ENCODE measurements around the gene LIF. TPM values are rescaled to one million over a fixed set of nuclear protein-coding genes. Genes with fewer than 3 reads are reported as not detected.

LIF gene
- total RNA-seq, 1 donor: 4.2 TPM

GRCh38 chr22:30192427-30192826 is 54.1 kb downstream of the LIF start:
- no peak overlapping the region for H3K4me3 ChIP-seq (ENCODE audit: low read length)
- H3K9me3 ChIP-seq (ENCODE audit: low read depth, low read length): no peaks in the 10 kb centered on the region
- H3K4me1 ChIP-seq (ENCODE audit: insufficient read depth, low read length): peaks cover 51% of the 10 kb centered on the region
- H3K27me3 ChIP-seq (ENCODE audit: insufficient read depth, low read length): no peaks in the 10 kb centered on the region

- H3K4me1 ChIP-seq (ENCODE audit: insufficient read depth, low read length): peaks cover 38% of the 10 kb centered on the region
Observed at GRCh38 chr22:30191040-30191701, 55.4 kb downstream of the LIF start.

GRCh38 chr22:30190574-30190973 is 56.0 kb downstream of the LIF start:
- Histone ChIP-seq H3K4me1 (ENCODE audit: insufficient read depth, low read length) (peaks cover 32% of the 10 kb centered on the region), H3K9me3 (ENCODE audit: low read depth, low read length) (no peaks in the 10 kb centered on the region), H3K27me3 (ENCODE audit: insufficient read depth, low read length) (no peaks in the 10 kb centered on the region), H3K4me3 (ENCODE audit: low read length) (no peak overlapping the region)

More at GRCh38 chr22:30191040-30191701, 55.4 kb downstream of the LIF start:
- Histone ChIP-seq H3K4me3 (ENCODE audit: low read length) (no peak overlapping the region), H3K9me3 (ENCODE audit: low read depth, low read length) (no peaks in the 10 kb centered on the region), H3K27me3 (ENCODE audit: insufficient read depth, low read length) (no peaks in the 10 kb centered on the region)

Other genes starting within 250 kb of the LIF start
- not detected for gene HORMAD2, start 166.3 kb downstream of the LIF start, total RNA-seq
- gene OSM, start 20.1 kb upstream of the LIF start, total RNA-seq: 240 TPM
- 4.6 TPM for gene CASTOR1, start 42.7 kb upstream of the LIF start, total RNA-seq
- 36.0 TPM for gene TBC1D10A, start 80.2 kb upstream of the LIF start, total RNA-seq
- gene SF3A1, start 110.1 kb upstream of the LIF start, total RNA-seq: 94.3 TPM
- gene CCDC157, start 110.2 kb upstream of the LIF start, total RNA-seq: 4.9 TPM
- gene RNF215, start 140.7 kb upstream of the LIF start, total RNA-seq: 3.3 TPM
- gene SEC14L2, start 150.3 kb upstream of the LIF start, total RNA-seq: 15.5 TPM
- 24.5 TPM for gene MTFP1, start 179.0 kb upstream of the LIF start, total RNA-seq
- not detected for gene SEC14L3, start 225.3 kb upstream of the LIF start, total RNA-seq